Glomerular visceral epithelial cell (primary cell): Measurements from ENCODE around the gene S100A13.
"Not testable (repeated sequence)": the region's sequence is repeated elsewhere in the genome, so short reads cannot be mapped to it uniquely, and the experiment has no call there.

ENCODE experiments used
- DNase-seq: peaks from one replicate; pipeline ENCODE4 v3.0.0-alpha.2; 2016; ENCODE audit errors: extremely low spot score

Gene S100A13

GRCh38 chr1:153648000-153648643 lies 20.8 kb upstream of the S100A13 start:
- DNase-seq, result no peak

GRCh38 chr1:153647346-153647714 lies 20.0 kb upstream of the S100A13 start:
- DNase-seq, result no peak

GRCh38 chr1:153646672-153647345 lies 19.5 kb upstream of the S100A13 start:
- DNase-seq, result no peak

- DNase-seq, result no peak
Measured at GRCh38 chr1:153643816-153644215, 16.5 kb upstream of the S100A13 start.

GRCh38 chr1:153643100-153643499 lies 15.8 kb upstream of the S100A13 start:
- DNase-seq, result no peak

GRCh38 chr1:153642161-153642560 lies 14.9 kb upstream of the S100A13 start:
- no peak for DNase-seq

- DNase-seq, result no peak
Measured at GRCh38 chr1:153640861-153641260, 13.6 kb upstream of the S100A13 start.

GRCh38 chr1:153640213-153640612 lies 12.9 kb upstream of the S100A13 start:
- DNase-seq, result not testable (repeated sequence)

GRCh38 chr1:153639280-153639679 lies 12.0 kb upstream of the S100A13 start:
- no peak for DNase-seq

GRCh38 chr1:153638261-153638660 lies 11.0 kb upstream of the S100A13 start:
- DNase-seq, result no peak

- DNase-seq, result no peak
Measured at GRCh38 chr1:153636312-153636711, 9.0 kb upstream of the S100A13 start.

GRCh38 chr1:153635872-153636271 lies 8.6 kb upstream of the S100A13 start:
- no peak for DNase-seq

GRCh38 chr1:153633754-153634665 lies 6.7 kb upstream of the S100A13 start, which contains the start of gene CHTOP:
Gene CHTOP (plus strand): TSS chr1:153634066. CDS start chr1:153636589, 2,523 bp downstream.
- DNase-seq, result peak; percentile 99

GRCh38 chr1:153633161-153633753 lies 6.0 kb upstream of the S100A13 start:
- no peak for DNase-seq

GRCh38 chr1:153631047-153632022 lies 4.0 kb upstream of the S100A13 start:
- no peak for DNase-seq

- DNase-seq, result no peak
Measured at GRCh38 chr1:153630384-153630783, 3.1 kb upstream of the S100A13 start.

GRCh38 chr1:153629971-153630370 lies 2.7 kb upstream of the S100A13 start:
- no peak for DNase-seq

GRCh38 chr1:153629343-153629665 lies 2.0 kb upstream of the S100A13 start:
- no peak for DNase-seq

- DNase-seq, result no peak
Measured at GRCh38 chr1:153628638-153629342, 1.5 kb upstream of the S100A13 start.
